ENCODE results near the gene MBNL1.

DNA sequence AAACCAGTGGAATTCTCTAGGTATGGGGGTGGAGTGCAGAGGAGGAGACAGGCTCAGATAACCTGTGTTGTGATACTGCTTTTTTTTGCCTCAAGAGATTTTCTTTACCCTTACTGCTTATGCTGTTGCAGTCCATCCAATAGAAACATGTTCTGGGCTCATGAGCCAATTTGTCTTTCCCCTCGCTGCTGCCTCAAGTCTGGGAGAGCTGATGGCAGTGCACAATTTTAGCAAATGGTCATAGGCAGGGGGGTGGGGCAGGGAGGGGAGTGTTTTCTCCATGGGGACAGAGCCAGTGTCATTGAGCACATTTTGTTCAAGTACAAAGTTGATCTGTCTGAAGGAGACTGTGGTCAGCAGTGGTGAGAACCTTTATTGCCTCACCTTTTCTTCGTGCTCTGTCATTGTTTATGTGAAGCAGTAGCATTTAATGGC is 134.9 kb downstream of the MBNL1 start:
- TF ChIP-seq, protein P1, sequence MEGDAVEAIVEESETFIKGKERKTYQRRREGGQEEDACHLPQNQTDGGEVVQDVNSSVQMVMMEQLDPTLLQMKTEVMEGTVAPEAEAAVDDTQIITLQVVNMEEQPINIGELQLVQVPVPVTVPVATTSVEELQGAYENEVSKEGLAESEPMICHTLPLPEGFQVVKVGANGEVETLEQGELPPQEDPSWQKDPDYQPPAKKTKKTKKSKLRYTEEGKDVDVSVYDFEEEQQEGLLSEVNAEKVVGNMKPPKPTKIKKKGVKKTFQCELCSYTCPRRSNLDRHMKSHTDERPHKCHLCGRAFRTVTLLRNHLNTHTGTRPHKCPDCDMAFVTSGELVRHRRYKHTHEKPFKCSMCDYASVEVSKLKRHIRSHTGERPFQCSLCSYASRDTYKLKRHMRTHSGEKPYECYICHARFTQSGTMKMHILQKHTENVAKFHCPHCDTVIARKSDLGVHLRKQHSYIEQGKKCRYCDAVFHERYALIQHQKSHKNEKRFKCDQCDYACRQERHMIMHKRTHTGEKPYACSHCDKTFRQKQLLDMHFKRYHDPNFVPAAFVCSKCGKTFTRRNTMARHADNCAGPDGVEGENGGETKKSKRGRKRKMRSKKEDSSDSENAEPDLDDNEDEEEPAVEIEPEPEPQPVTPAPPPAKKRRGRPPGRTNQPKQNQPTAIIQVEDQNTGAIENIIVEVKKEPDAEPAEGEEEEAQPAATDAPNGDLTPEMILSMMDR (conservative IDR thresholded peaks at IDR 0.05; ENCODE audit: low read depth, low read length) = no peak
- TF ChIP-seq EZH2 (IDR thresholded peaks at IDR 0.05; ENCODE audit: borderline replicate concordance, low read depth, low read length, poor library complexity, severe bottlenecking) = no peak
